HL-60 (cell line): ENCODE results near the gene KLHL42.

Experiments
- DNase-seq, 2 experiments: peaks; one replicate each; pipeline ENCODE4 v3.0.0-alpha.2; 2010 to 2020; ENCODE audit warnings: low read depth in 1 of 2, low spot score in 1 of 2
- H3K27ac ChIP-seq: fragments of 250-450 bp; sonication (Bioruptor Pico); replicated peaks from 2 replicates; pipeline ENCODE4 v1.5.1; 2020; ENCODE audit warnings: mild to moderate bottlenecking, moderate library complexity
- H3K27me3 ChIP-seq: fragments of 250-450 bp; sonication (Bioruptor Pico); 2 replicates; pipeline ENCODE4 v1.5.1; 2021; ENCODE audit warnings: mild to moderate bottlenecking, moderate library complexity; ENCODE audit not compliant: insufficient read depth, poor library complexity, severe bottlenecking
- H3K4me3 ChIP-seq: replicated peaks from 2 replicates; pipeline ENCODE4 v1.5.1; 2011; ENCODE audit warnings: mild to moderate bottlenecking, control low read depth, low read length; ENCODE audit not compliant: insufficient read depth
- GABPA ChIP-seq: IDR thresholded peaks from 2 replicates; pipeline ENCODE4 v1.6.1; 2012; ENCODE audit warnings: low read depth
- POLR2AphosphoS5 ChIP-seq: IDR thresholded peaks from 2 replicates; pipeline ENCODE4 v1.6.1; 2012; ENCODE audit warnings: low read depth
- SPI1 ChIP-seq: IDR thresholded peaks from 2 replicates; pipeline ENCODE4 v1.6.1; 2012; ENCODE audit warnings: low read depth, mild to moderate bottlenecking, borderline replicate concordance
- TF ChIP-seq, protein P1 (sequence below): IDR thresholded peaks from 2 replicates; pipeline ENCODE4 v1.6.1; 2012; ENCODE audit warnings: low read depth; ENCODE audit not compliant: insufficient replicate concordance
- TF ChIP-seq, protein P2 (sequence below): IDR thresholded peaks from one replicate; pipeline ENCODE4 v1.5.1; 2011; ENCODE audit warnings: low read length, control low read depth, inconsistent platforms; ENCODE audit not compliant: insufficient read depth

KLHL42 gene

DNA sequence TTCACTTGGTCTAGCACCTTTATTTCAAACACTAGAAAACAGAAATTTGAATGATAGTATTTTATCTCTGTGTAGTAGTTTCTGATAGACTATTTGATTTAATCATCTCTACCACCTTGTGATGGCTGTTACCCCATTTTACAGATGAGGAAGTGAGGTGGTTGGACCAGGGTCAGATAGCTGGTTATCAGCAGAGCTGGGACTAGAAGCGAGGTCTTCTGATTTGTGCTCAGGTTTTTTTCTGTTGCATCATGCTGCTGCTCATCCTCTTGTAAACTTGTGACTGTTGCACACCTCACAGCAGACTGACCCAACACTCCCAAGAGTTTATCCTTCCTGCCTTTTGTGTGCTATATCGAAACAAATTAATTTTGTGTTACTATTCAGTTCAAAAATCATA is 10.1 kb downstream of the KLHL42 start:
- H3K4me3 ChIP-seq, result no peak overlapping the region
- H3K27ac ChIP-seq, result no peak overlapping the region
- no peaks in the 10 kb centered on the region for H3K27me3 ChIP-seq
- DNase-seq, result no peak
- no peak for TF ChIP-seq POLR2AphosphoS5
- TF ChIP-seq, protein P1, sequence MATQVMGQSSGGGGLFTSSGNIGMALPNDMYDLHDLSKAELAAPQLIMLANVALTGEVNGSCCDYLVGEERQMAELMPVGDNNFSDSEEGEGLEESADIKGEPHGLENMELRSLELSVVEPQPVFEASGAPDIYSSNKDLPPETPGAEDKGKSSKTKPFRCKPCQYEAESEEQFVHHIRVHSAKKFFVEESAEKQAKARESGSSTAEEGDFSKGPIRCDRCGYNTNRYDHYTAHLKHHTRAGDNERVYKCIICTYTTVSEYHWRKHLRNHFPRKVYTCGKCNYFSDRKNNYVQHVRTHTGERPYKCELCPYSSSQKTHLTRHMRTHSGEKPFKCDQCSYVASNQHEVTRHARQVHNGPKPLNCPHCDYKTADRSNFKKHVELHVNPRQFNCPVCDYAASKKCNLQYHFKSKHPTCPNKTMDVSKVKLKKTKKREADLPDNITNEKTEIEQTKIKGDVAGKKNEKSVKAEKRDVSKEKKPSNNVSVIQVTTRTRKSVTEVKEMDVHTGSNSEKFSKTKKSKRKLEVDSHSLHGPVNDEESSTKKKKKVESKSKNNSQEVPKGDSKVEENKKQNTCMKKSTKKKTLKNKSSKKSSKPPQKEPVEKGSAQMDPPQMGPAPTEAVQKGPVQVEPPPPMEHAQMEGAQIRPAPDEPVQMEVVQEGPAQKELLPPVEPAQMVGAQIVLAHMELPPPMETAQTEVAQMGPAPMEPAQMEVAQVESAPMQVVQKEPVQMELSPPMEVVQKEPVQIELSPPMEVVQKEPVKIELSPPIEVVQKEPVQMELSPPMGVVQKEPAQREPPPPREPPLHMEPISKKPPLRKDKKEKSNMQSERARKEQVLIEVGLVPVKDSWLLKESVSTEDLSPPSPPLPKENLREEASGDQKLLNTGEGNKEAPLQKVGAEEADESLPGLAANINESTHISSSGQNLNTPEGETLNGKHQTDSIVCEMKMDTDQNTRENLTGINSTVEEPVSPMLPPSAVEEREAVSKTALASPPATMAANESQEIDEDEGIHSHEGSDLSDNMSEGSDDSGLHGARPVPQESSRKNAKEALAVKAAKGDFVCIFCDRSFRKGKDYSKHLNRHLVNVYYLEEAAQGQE, result no peak
- TF ChIP-seq, protein P2, sequence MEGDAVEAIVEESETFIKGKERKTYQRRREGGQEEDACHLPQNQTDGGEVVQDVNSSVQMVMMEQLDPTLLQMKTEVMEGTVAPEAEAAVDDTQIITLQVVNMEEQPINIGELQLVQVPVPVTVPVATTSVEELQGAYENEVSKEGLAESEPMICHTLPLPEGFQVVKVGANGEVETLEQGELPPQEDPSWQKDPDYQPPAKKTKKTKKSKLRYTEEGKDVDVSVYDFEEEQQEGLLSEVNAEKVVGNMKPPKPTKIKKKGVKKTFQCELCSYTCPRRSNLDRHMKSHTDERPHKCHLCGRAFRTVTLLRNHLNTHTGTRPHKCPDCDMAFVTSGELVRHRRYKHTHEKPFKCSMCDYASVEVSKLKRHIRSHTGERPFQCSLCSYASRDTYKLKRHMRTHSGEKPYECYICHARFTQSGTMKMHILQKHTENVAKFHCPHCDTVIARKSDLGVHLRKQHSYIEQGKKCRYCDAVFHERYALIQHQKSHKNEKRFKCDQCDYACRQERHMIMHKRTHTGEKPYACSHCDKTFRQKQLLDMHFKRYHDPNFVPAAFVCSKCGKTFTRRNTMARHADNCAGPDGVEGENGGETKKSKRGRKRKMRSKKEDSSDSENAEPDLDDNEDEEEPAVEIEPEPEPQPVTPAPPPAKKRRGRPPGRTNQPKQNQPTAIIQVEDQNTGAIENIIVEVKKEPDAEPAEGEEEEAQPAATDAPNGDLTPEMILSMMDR, result no peak
- TF ChIP-seq SPI1, result no peak
- no peak for TF ChIP-seq GABPA

DNA sequence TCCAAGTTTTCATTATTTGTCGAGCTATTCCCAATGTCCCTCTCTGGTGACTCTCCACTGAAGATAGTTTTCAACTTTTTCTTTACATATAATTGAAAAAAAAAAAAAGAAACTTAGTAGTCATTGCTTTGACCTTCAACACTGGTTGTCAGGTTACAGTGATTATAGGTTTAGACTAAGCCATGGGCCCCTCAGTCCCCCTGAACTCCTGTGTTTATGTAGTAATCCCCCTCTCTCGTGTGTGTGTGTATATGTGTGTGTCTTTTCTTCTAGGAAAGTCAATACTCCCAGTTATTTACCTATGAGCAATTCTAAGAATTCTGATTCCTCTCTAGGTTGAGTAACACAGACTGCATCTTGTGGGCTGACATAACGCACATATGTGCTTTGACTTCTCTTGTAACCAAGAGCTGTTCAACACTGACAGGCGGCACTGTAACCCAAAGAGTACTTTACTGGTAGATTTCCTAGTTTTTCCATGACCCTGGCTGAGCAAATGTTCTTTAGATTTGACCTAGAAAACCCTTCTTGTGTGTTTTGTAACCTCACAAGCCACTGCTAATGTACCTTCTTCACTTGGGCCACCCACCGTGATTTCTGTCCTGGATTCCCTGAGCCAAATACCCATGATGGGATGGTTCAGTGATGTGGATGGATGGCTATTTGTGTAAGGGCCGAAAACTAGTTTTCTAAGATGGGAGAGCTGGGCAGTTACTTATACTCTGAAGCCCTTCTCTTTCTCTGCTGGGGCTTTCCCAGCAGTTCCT is 15.0 kb downstream of the KLHL42 start:
- Histone ChIP-seq H3K27ac (no peak overlapping the region), H3K27me3 (no peaks in the 10 kb centered on the region), H3K4me3 (no peak overlapping the region)
- no peak for DNase-seq
- TF ChIP-seq, protein P2, result no peak
- no peak for TF ChIP-seq POLR2AphosphoS5
- no peak for TF ChIP-seq GABPA
- TF ChIP-seq SPI1, result no peak
- TF ChIP-seq, protein P1, result no peak

DNA sequence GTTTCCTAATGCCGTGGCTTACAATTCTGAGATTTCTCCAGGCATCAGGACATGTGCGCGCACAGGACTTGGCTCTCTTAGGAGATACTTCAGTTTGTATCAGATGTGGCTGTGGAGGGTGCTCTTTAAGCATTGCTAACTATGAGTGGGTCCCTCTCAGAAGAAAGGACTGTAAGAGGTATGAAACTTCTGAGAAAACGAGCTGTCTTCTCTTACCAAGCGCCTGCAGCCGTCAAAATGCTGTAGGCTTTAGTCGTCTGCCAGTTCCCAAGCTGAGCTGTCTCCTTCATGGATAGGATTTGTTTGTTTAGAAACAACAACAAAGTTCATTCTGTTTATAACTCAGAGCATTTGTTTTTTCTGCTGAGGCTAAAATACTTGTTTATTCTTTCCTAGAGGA is 16.1 kb downstream of the KLHL42 start:
- H3K27ac ChIP-seq, result no peak overlapping the region
- TF ChIP-seq SPI1, result no peak
- TF ChIP-seq, protein P2, result no peak
- TF ChIP-seq, protein P1, result no peak
- no peak for TF ChIP-seq POLR2AphosphoS5
- TF ChIP-seq GABPA, result no peak
- DNase-seq, result no peak
- no peak overlapping the region for H3K4me3 ChIP-seq
- no peaks in the 10 kb centered on the region for H3K27me3 ChIP-seq
